ENCODE measurements around the gene OR2T33. TPM values are rescaled to one million over a fixed set of nuclear protein-coding genes. Genes with fewer than 3 reads are reported as not detected.
"Not testable (repeated sequence)": the region's sequence is repeated elsewhere in the genome, so short reads cannot be mapped to it uniquely, and the experiment has no call there.

Gene OR2T33
- total RNA-seq, 1 donor from 2014 or later, result not detected

DNA sequence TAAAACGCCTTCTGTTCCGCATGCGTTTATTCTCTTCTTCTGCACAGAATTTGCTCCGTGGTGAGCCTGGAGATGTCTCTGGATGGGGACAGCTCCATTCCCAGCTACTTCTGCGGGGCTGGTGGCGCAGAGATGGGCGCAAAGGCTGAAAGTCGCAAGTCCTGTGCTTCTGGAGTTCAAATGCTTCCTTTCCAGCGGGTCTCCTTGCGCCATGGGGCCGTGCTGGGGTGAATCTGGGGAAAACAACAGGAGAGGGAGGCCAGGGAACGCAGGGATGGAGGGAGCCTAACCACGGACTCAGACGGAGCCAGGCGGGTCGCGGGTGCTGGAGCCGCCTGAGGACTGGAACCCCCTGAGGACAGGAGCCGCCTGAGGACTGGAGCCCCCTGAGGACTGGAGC lies 28.3 kb upstream of the OR2T33 start:
- no peak overlapping the region for H2AFZ ChIP-seq (ENCODE audit: low read depth, low read length)
- H3K4me3 Mint-ChIP-seq (ENCODE audit: unreplicated experiment), result no peak overlapping the region
- H3K9me3 Mint-ChIP-seq (ENCODE audit: unreplicated experiment), result no peaks in the 10 kb centered on the region
- no peak overlapping the region for H3K9ac ChIP-seq (ENCODE audit: low read length)
- H3K79me2 ChIP-seq (ENCODE audit: insufficient read depth, low read length), result no peaks in the 10 kb centered on the region
- H4K20me1 ChIP-seq (ENCODE audit: insufficient read depth, low read length), result no peaks in the 10 kb centered on the region
- H3K4me1 ChIP-seq (ENCODE audit: insufficient read depth, low read length), result no peaks in the 10 kb centered on the region
- no peak for FAIRE-seq
- no peaks in the 10 kb centered on the region for H3K36me3 ChIP-seq (ENCODE audit: insufficient read depth, low read length)
- no peaks in the 10 kb centered on the region for H3K4me1 Mint-ChIP-seq (ENCODE audit: low read depth, unreplicated experiment)
- no peak for DNase-seq (ENCODE audit: low read depth)
- H3K4me2 ChIP-seq (ENCODE audit: low read length), result no peak overlapping the region
- TF ChIP-seq, protein P1, sequence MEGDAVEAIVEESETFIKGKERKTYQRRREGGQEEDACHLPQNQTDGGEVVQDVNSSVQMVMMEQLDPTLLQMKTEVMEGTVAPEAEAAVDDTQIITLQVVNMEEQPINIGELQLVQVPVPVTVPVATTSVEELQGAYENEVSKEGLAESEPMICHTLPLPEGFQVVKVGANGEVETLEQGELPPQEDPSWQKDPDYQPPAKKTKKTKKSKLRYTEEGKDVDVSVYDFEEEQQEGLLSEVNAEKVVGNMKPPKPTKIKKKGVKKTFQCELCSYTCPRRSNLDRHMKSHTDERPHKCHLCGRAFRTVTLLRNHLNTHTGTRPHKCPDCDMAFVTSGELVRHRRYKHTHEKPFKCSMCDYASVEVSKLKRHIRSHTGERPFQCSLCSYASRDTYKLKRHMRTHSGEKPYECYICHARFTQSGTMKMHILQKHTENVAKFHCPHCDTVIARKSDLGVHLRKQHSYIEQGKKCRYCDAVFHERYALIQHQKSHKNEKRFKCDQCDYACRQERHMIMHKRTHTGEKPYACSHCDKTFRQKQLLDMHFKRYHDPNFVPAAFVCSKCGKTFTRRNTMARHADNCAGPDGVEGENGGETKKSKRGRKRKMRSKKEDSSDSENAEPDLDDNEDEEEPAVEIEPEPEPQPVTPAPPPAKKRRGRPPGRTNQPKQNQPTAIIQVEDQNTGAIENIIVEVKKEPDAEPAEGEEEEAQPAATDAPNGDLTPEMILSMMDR (IDR thresholded peaks at IDR 0.05; ENCODE audit: insufficient read depth, low read depth, low read length), result no peak
- no peak for TF ChIP-seq EZH2 (IDR thresholded peaks at IDR 0.05; ENCODE audit: insufficient read depth, low read length)
- H3K36me3 Mint-ChIP-seq (ENCODE audit: low read depth, unreplicated experiment), result no peaks in the 10 kb centered on the region
- no peaks in the 10 kb centered on the region for H3K27me3 Mint-ChIP-seq (ENCODE audit: low read depth, unreplicated experiment)
- no peaks in the 10 kb centered on the region for H3K9me3 ChIP-seq (ENCODE audit: insufficient read depth, low read depth, low read length)
- no peak overlapping the region for H3K4me3 ChIP-seq (ENCODE audit: insufficient read depth, low read depth, low read length)
- no peak overlapping the region for H3K27ac Mint-ChIP-seq (ENCODE audit: unreplicated experiment)
- H3K27ac ChIP-seq (ENCODE audit: low read depth, low read length), result no peak overlapping the region
- H3K27me3 ChIP-seq (ENCODE audit: insufficient read depth, low read length), result no peaks in the 10 kb centered on the region

DNA sequence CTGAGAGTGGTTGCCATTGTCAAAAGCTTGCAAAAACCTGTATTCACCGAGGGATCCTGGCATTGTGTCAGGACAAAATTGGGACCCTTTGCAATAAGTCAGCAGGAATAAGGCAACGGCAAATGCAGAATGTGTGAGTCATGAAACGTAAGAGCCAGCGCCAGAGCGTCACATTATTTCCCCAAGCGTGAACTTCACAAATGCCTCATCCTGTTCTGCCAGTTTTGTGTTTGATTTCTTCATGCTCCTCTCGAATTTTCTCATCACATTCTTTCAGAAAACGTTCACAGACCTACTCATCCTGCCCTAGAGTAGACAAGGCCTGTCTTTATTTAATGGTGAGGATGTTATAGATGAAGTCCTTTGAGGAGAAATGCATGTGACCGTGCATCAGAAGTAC lies 27.9 kb upstream of the OR2T33 start:
- H3K36me3 ChIP-seq (ENCODE audit: insufficient read depth, low read length); H3K4me3 ChIP-seq (ENCODE audit: insufficient read depth, low read depth, low read length); H3K9ac ChIP-seq (ENCODE audit: low read length); H3K4me1 Mint-ChIP-seq (ENCODE audit: low read depth, unreplicated experiment); H3K4me1 ChIP-seq (ENCODE audit: insufficient read depth, low read length); H3K9me3 ChIP-seq (ENCODE audit: insufficient read depth, low read depth, low read length); H2AFZ ChIP-seq (ENCODE audit: low read depth, low read length); H3K36me3 Mint-ChIP-seq (ENCODE audit: low read depth, unreplicated experiment); H3K79me2 ChIP-seq (ENCODE audit: insufficient read depth, low read length); DNase-seq (ENCODE audit: low read depth); FAIRE-seq; H3K27me3 Mint-ChIP-seq (ENCODE audit: low read depth, unreplicated experiment); H3K4me3 Mint-ChIP-seq (ENCODE audit: unreplicated experiment); H3K4me2 ChIP-seq (ENCODE audit: low read length); H3K9me3 Mint-ChIP-seq (ENCODE audit: unreplicated experiment); H4K20me1 ChIP-seq (ENCODE audit: insufficient read depth, low read length); H3K27ac Mint-ChIP-seq (ENCODE audit: unreplicated experiment); H3K27me3 ChIP-seq (ENCODE audit: insufficient read depth, low read length); H3K27ac ChIP-seq (ENCODE audit: low read depth, low read length): not testable (repeated sequence)

GRCh38 chr1:248303324-248303723 lies 25.5 kb upstream of the OR2T33 start, which contains the start of gene OR2T12:
TSS of gene OR2T12 (minus strand) at chr1:248303424. CDS start at chr1:248295578, 7,846 bp downstream.
- no peak for FAIRE-seq

More at GRCh38 chr1:248303324-248303723, 25.5 kb upstream of the OR2T33 start, which contains the start of gene OR2T12:
- no peak within 1 kb of the TSS for H3K4me2 ChIP-seq (ENCODE audit: low read length)
- H3K9me3 ChIP-seq (ENCODE audit: insufficient read depth, low read depth, low read length), result no peaks in the 10 kb centered on the region
- no peak for DNase-seq (ENCODE audit: low read depth)
- Mint-ChIP-seq H3K4me3 (ENCODE audit: unreplicated experiment) (no peak within 1 kb of the TSS), H3K9me3 (ENCODE audit: unreplicated experiment) (no peaks in the 10 kb centered on the region), H3K4me1 (ENCODE audit: low read depth, unreplicated experiment) (no peaks in the 10 kb centered on the region), H3K27me3 (ENCODE audit: low read depth, unreplicated experiment) (no peaks in the 10 kb centered on the region), H3K36me3 (ENCODE audit: low read depth, unreplicated experiment) (no peaks in the 10 kb centered on the region), H3K27ac (ENCODE audit: unreplicated experiment) (no peak within 1 kb of the TSS)
- no peaks in the 10 kb centered on the region for H3K36me3 ChIP-seq (ENCODE audit: insufficient read depth, low read length)
- H3K4me1 ChIP-seq (ENCODE audit: insufficient read depth, low read length), result no peaks in the 10 kb centered on the region
- H4K20me1 ChIP-seq (ENCODE audit: insufficient read depth, low read length), result no peaks in the 10 kb centered on the region
- no peaks in the 10 kb centered on the region for H3K79me2 ChIP-seq (ENCODE audit: insufficient read depth, low read length)
- H2AFZ ChIP-seq (ENCODE audit: low read depth, low read length), result no peak within 1 kb of the TSS
- H3K27me3 ChIP-seq (ENCODE audit: insufficient read depth, low read length), result no peaks in the 10 kb centered on the region
- no peak within 1 kb of the TSS for H3K4me3 ChIP-seq (ENCODE audit: insufficient read depth, low read depth, low read length)
- H3K9ac ChIP-seq (ENCODE audit: low read length), result no peak within 1 kb of the TSS
- TF ChIP-seq EZH2 (IDR thresholded peaks at IDR 0.05; ENCODE audit: insufficient read depth, low read length), result no peak
- TF ChIP-seq, protein P1 (IDR thresholded peaks at IDR 0.05; ENCODE audit: insufficient read depth, low read depth, low read length), result no peak
- no peak within 1 kb of the TSS for H3K27ac ChIP-seq (ENCODE audit: low read depth, low read length)

Data from astrocyte (in vitro differentiated cells and primary cell).